Mesenchymal stem cell (in vitro differentiated cells and primary cell): ENCODE results near the gene GPR26.

Experiments used
- DNase-seq: peaks from one replicate; pipeline ENCODE4 v3.0.0-alpha.2; 2013
- H2AFZ ChIP-seq: one replicate; pipeline ENCODE4 v1.6.1; 2013; ENCODE audit warnings: low read depth, mild to moderate bottlenecking, control low read depth, inconsistent platforms, low read length, moderate library complexity
- H2AK5ac ChIP-seq: 2 replicates; pipeline ENCODE4 v1.6.1; 2013; ENCODE audit warnings: low read length, moderate library complexity, mild to moderate bottlenecking, inconsistent platforms; ENCODE audit not compliant: severe bottlenecking
- H2BK120ac ChIP-seq: one replicate; pipeline ENCODE4 v1.6.1; 2013; ENCODE audit warnings: low read depth, mild to moderate bottlenecking, inconsistent platforms, low read length, moderate library complexity
- H2BK12ac ChIP-seq, 2 experiments: one replicate each; pipeline ENCODE4 v1.6.1; 2013; ENCODE audit warnings: inconsistent platforms in 2 of 2, low read length in 2 of 2, mild to moderate bottlenecking in 2 of 2, moderate library complexity in 2 of 2, control low read depth in 1 of 2
- H2BK15ac ChIP-seq: one replicate; pipeline ENCODE4 v1.6.1; 2013; ENCODE audit warnings: mild to moderate bottlenecking, low read depth, inconsistent platforms; ENCODE audit not compliant: poor library complexity, severe bottlenecking
- H2BK5ac ChIP-seq: 2 replicates; pipeline ENCODE4 v1.6.1; 2013; ENCODE audit warnings: low read depth, mild to moderate bottlenecking, low read length, control low read depth, inconsistent platforms; ENCODE audit not compliant: poor library complexity, severe bottlenecking
- H3K14ac ChIP-seq, 2 experiments: one replicate each; pipeline ENCODE4 v1.6.1; 2013; ENCODE audit warnings: inconsistent platforms in 2 of 2, low read length in 2 of 2, control low read depth in 1 of 2, mild to moderate bottlenecking in 1 of 2, moderate library complexity in 1 of 2
- H3K18ac ChIP-seq, 2 experiments: one replicate each; pipeline ENCODE4 v1.6.1; 2013; ENCODE audit warnings: inconsistent platforms in 2 of 2, low read length in 2 of 2, control low read depth in 1 of 2, low read depth in 1 of 2, mild to moderate bottlenecking in 1 of 2
- H3K23ac ChIP-seq, 2 experiments: one replicate each; pipeline ENCODE4 v1.6.1; 2013; ENCODE audit warnings: inconsistent platforms in 2 of 2, low read length in 2 of 2, mild to moderate bottlenecking in 2 of 2, moderate library complexity in 2 of 2, control low read depth in 1 of 2
- H3K27ac ChIP-seq: 2 replicates; pipeline ENCODE4 v1.5.1; 2013; ENCODE audit warnings: mild to moderate bottlenecking, moderate library complexity, low read length, control low read depth, inconsistent platforms; ENCODE audit not compliant: poor library complexity, severe bottlenecking
- H3K27me3 ChIP-seq, 2 experiments: 2 replicates each; pipeline versions ENCODE4 v1.6.1 to v1.7.0; 2013; ENCODE audit warnings: low read length in 2 of 2, mild to moderate bottlenecking in 2 of 2, moderate library complexity in 2 of 2, control low read depth in 1 of 2, inconsistent platforms in 1 of 2; ENCODE audit not compliant: control insufficient read depth in 1 of 2, insufficient read depth in 1 of 2
- H3K36me3 ChIP-seq, 2 experiments: 2 replicates each; pipeline versions ENCODE4 v1.6.1 to v1.7.0; 2013; ENCODE audit warnings: low read length in 2 of 2, control low read depth in 1 of 2, inconsistent platforms in 1 of 2, low read depth in 1 of 2, mild to moderate bottlenecking in 1 of 2; ENCODE audit not compliant: insufficient read depth in 2 of 2, control insufficient read depth in 1 of 2
- H3K4ac ChIP-seq, 2 experiments: one replicate each; pipeline ENCODE4 v1.6.1; 2013; ENCODE audit warnings: inconsistent platforms in 2 of 2, low read length in 2 of 2, mild to moderate bottlenecking in 2 of 2, moderate library complexity in 2 of 2, control low read depth in 1 of 2, low read depth in 1 of 2
- H3K4me1 ChIP-seq: 2 replicates; pipeline ENCODE4 v1.6.1; 2013; ENCODE audit warnings: low read depth, low read length, control low read depth; ENCODE audit not compliant: control insufficient read depth, insufficient read depth
- H3K4me2 ChIP-seq: 2 replicates; pipeline ENCODE4 v1.6.1; 2013; ENCODE audit warnings: low read length, mild to moderate bottlenecking, inconsistent platforms; ENCODE audit not compliant: poor library complexity, severe bottlenecking
- H3K4me3 ChIP-seq, 2 experiments: 2 replicates each; pipeline versions ENCODE4 v1.5.1 to v1.7.0; 2013; ENCODE audit warnings: low read length in 2 of 2, mild to moderate bottlenecking in 2 of 2, control low read depth in 1 of 2, low read depth in 1 of 2; ENCODE audit not compliant: insufficient read depth in 1 of 2
- H3K79me1 ChIP-seq: replicated peaks from 2 replicates; pipeline ENCODE4 v1.6.1; 2013; ENCODE audit warnings: mild to moderate bottlenecking, control low read depth, low read length, inconsistent platforms; ENCODE audit not compliant: poor library complexity, severe bottlenecking
- H3K9ac ChIP-seq: 2 replicates; pipeline ENCODE4 v1.7.0; 2013; ENCODE audit warnings: mild to moderate bottlenecking, low read length, moderate library complexity
- H3K9me3 ChIP-seq: 2 replicates; pipeline ENCODE4 v1.7.0; 2013; ENCODE audit warnings: mild to moderate bottlenecking, low read length; ENCODE audit not compliant: control insufficient read depth
- H4K8ac ChIP-seq: one replicate; pipeline ENCODE4 v1.6.1; 2013; ENCODE audit warnings: inconsistent platforms, mild to moderate bottlenecking, low read length, moderate library complexity
- H4K91ac ChIP-seq: one replicate; pipeline ENCODE4 v1.6.1; 2013; ENCODE audit warnings: mild to moderate bottlenecking, low read length, inconsistent platforms
- WGBS: methylation state at CpG from one replicate; pipeline ENCODE4 v1.1.7; 2013; ENCODE audit warnings: mixed read lengths; 5-methylcytosine and 5-hydroxymethylcytosine counted together

GPR26 gene

DNA sequence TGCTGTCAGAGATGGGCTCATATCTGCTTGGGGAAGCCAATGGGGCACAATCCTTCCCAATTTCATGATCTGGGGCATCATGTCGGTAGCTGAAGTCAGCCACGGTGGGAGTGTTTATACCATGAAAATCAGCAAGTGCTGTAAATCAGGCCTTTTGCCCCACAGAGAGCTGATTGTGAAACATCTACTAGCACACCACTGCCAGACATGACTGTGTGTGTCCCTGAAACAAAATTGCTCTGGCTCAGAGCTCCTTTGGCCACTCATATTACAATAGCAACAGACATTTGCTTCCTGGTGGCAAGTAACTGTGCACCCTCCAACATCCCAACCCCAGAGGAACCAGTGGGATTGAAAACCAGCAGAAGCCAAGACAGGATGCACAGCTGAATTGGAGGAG, 23.7 kb downstream of the GPR26 start:
- Histone ChIP-seq H3K27ac (no peak overlapping the region), H3K4me1 (peaks cover 1% of the 10 kb centered on the region), H3K4me3 (no peak overlapping the region), H2BK5ac (no peak overlapping the region), H2BK12ac (no peak overlapping the region), H2AK5ac (no peak overlapping the region), H3K14ac (no peak overlapping the region), H2BK15ac (no peak overlapping the region), H4K8ac (no peak overlapping the region), H3K23ac (no peak overlapping the region), H3K79me1 (no peaks in the 10 kb centered on the region), H3K27me3 (peaks cover 0 to 58% of the 10 kb centered on the region in 2 experiments), H3K9ac (no peak overlapping the region), H2AFZ (no peak overlapping the region), H3K4ac (no peak overlapping the region), H3K18ac (no peak overlapping the region), H3K36me3 (no peaks in the 10 kb centered on the region), H3K9me3 (no peaks in the 10 kb centered on the region), H4K91ac (no peak overlapping the region), H3K4me2 (no peak overlapping the region), H2BK120ac (no peak overlapping the region)
- no peak for DNase-seq
- 84% methylated on average over 2 of the region's 2 CpGs for WGBS

DNA sequence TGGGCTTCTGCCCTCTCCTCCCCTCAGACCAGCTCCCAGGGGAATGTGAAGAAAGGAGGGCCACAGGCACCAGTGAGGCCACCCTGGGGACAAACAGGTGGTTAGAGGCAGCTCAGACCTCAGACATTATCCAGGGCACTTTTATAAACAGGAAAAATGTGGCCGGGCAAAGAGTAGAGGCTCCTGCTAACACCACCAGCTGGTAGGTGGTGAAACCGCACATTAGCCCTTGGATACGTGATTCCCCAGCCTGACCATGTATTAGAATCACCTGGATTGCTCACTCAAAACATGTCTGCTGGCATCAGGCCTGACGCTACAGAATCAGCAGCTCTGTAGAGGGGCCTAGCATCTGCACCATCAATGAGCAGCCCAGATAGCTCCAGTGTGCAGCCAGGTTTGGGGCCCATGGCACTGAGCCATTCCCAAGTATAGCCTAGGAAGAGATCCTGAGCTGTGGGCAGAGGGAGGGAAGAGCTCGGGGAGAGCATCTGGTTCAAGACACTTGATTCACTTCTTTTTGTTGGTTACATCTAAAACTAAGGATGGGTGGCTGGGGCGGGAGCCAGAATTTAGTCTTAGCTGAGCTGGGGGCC, 37.1 kb downstream of the GPR26 start:
- no peak overlapping the region for H2AK5ac ChIP-seq
- no peak overlapping the region for H3K9ac ChIP-seq
- no peak overlapping the region for H2BK5ac ChIP-seq
- H3K4ac ChIP-seq: no peak overlapping the region
- H3K79me1 ChIP-seq: no peaks in the 10 kb centered on the region
- H4K8ac ChIP-seq: no peak overlapping the region
- 72% methylated on average over 6 of the region's 6 CpGs for WGBS
- H3K9me3 ChIP-seq: no peaks in the 10 kb centered on the region
- H2BK15ac ChIP-seq: no peak overlapping the region
- H3K23ac ChIP-seq: no peak overlapping the region
- DNase-seq: no peak
- no peak overlapping the region for H3K18ac ChIP-seq
- H2AFZ ChIP-seq: no peak overlapping the region
- no peak overlapping the region for H4K91ac ChIP-seq
- H3K4me2 ChIP-seq: no peak overlapping the region
- H3K27me3 ChIP-seq: peaks cover 0 to 40% of the 10 kb centered on the region in 2 experiments
- no peak overlapping the region for H2BK120ac ChIP-seq
- no peak overlapping the region for H3K27ac ChIP-seq
- H2BK12ac ChIP-seq: no peak overlapping the region
- no peaks in the 10 kb centered on the region for H3K4me1 ChIP-seq
- H3K14ac ChIP-seq: no peak overlapping the region
- H3K36me3 ChIP-seq: no peaks in the 10 kb centered on the region
- no peak overlapping the region for H3K4me3 ChIP-seq

DNA sequence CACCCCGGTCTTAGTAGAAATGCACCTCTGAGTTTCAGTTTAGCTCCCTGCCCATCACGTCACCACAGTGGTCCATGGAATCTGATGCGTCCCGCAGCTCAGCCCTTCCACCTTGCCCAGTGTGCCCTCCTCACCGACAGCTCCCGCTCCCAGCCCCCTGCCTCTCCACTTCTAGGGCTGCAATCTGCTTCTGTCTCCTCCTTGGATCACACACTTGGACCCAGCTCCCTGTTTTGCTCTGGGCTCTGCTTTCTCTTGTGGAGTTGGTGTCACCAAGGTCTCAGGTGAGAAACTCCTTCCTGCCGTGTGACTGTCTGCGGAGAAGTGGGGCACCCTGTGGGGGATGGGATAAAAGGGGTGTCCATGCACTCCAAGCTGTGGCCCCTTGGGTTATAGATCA, 37.9 kb downstream of the GPR26 start:
- Histone ChIP-seq H4K91ac (no peak overlapping the region), H2AK5ac (no peak overlapping the region), H3K23ac (no peak overlapping the region)

DNA sequence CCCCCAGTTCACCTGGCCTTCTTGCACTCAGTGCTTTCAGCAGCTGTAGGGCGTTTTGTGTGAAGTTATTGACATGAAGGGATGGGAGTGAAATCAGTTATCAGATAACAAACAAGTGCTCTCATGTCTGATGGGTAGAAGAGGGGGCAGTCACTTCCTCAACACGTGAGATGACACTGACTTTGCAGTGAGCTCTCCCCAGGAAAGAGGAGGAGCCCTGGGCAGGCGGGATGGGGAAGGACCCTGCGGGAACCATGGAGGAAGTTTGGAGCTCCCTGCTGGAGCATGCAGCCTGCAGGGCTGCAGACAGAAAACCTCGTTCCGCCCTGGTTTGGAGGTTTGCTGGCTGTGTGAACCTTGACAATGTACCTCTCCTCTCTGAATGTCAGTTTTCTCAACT, 38.7 kb downstream of the GPR26 start:
- Histone ChIP-seq H3K79me1 (no peaks in the 10 kb centered on the region), H3K9ac (no peak overlapping the region), H3K9me3 (no peaks in the 10 kb centered on the region), H2AFZ (no peak overlapping the region), H3K18ac (no peak overlapping the region), H3K14ac (no peak overlapping the region), H2BK12ac (no peak overlapping the region), H3K4me2 (no peak overlapping the region), H4K8ac (no peak overlapping the region), H3K23ac (no peak overlapping the region), H3K4ac (no peak overlapping the region), H3K27ac (no peak overlapping the region), H3K27me3 (peaks cover 0 to 47% of the 10 kb centered on the region in 2 experiments), H3K4me3 (no peak overlapping the region), H3K36me3 (no peaks in the 10 kb centered on the region), H2BK120ac (no peak overlapping the region), H4K91ac (no peak overlapping the region), H3K4me1 (no peaks in the 10 kb centered on the region), H2BK15ac (no peak overlapping the region), H2AK5ac (no peak overlapping the region), H2BK5ac (no peak overlapping the region)
- no peak for DNase-seq
- 24% methylated on average over 4 of the region's 6 CpGs for WGBS

More for the DNA sequence above, 37.9 kb downstream of the GPR26 start:
- no peak overlapping the region for H3K27ac ChIP-seq
- H2BK12ac ChIP-seq: no peak overlapping the region
- H2BK5ac ChIP-seq: no peak overlapping the region
- no peak overlapping the region for H4K8ac ChIP-seq
- H2AFZ ChIP-seq: no peak overlapping the region
- no peaks in the 10 kb centered on the region for H3K9me3 ChIP-seq
- no peaks in the 10 kb centered on the region for H3K4me1 ChIP-seq
- no peaks in the 10 kb centered on the region for H3K79me1 ChIP-seq
- H3K4me3 ChIP-seq: no peak overlapping the region
- H3K9ac ChIP-seq: no peak overlapping the region
- 86% methylated on average over 8 of the region's 8 CpGs for WGBS
- H3K27me3 ChIP-seq: peaks cover 0 to 40% of the 10 kb centered on the region in 2 experiments
- H3K36me3 ChIP-seq: no peaks in the 10 kb centered on the region
- no peak overlapping the region for H3K4ac ChIP-seq
- no peak overlapping the region for H3K18ac ChIP-seq
- H2BK120ac ChIP-seq: no peak overlapping the region
- DNase-seq: no peak
- no peak overlapping the region for H3K4me2 ChIP-seq
- no peak overlapping the region for H2BK15ac ChIP-seq
- no peak overlapping the region for H3K14ac ChIP-seq
